ENCODE results near the gene SINHCAF.

GRCh38 chr12:31325524-31325875, 450 bp downstream of the SINHCAF start:
- TF ChIP-seq CTCF (conservative IDR thresholded peaks at IDR 0.05) = no peak
- no peak for TF ChIP-seq EZH2 (IDR thresholded peaks at IDR 0.05; ENCODE audit: low read depth)

Data from PC-9 (cell line).